NCI-H524 (cell line): ENCODE measurements around the gene PRRT1B.
"Not testable (repeated sequence)": the region's sequence is repeated elsewhere in the genome, so short reads cannot be mapped to it uniquely, and the experiment has no call there.

ENCODE experiments used
- DNase-seq, 2 experiments: peaks; one replicate each; lab custom pipeline; 2025; lab: John Stamatoyannopoulos, UW

Gene PRRT1B

GRCh38 chr9:131550465-131550864 is 5.1 kb downstream of the PRRT1B start:
- not testable (repeated sequence) for DNase-seq

GRCh38 chr9:131552030-131552429 is 6.7 kb downstream of the PRRT1B start:
- DNase-seq: no peak

GRCh38 chr9:131554087-131554842 is 8.9 kb downstream of the PRRT1B start:
- no peak for DNase-seq

GRCh38 chr9:131554843-131555351 is 9.6 kb downstream of the PRRT1B start:
- DNase-seq: no peak

- DNase-seq: no peak
These were observed 10.7 kb downstream of the PRRT1B start for GRCh38 chr9:131555841-131556673.

- DNase-seq: no peak
These were observed 12.7 kb downstream of the PRRT1B start for GRCh38 chr9:131557855-131558548.

- DNase-seq: no peak
These were observed 14.2 kb downstream of the PRRT1B start for GRCh38 chr9:131559421-131560000.

GRCh38 chr9:131562032-131562959 is 17.0 kb downstream of the PRRT1B start:
- no peak for DNase-seq

GRCh38 chr9:131565369-131565768 is 20.0 kb downstream of the PRRT1B start:
- DNase-seq: no peak

- no peak for DNase-seq
These were observed 20.8 kb downstream of the PRRT1B start for GRCh38 chr9:131566158-131566557.

- no peak for DNase-seq
These were observed 22.6 kb downstream of the PRRT1B start for GRCh38 chr9:131567910-131568309.

GRCh38 chr9:131574730-131575640 is 29.7 kb downstream of the PRRT1B start:
- DNase-seq: no peak

GRCh38 chr9:131575946-131576853 is 30.9 kb downstream of the PRRT1B start:
- DNase-seq: no peak

GRCh38 chr9:131577005-131578000 is 32.0 kb downstream of the PRRT1B start:
- DNase-seq: no peak

GRCh38 chr9:131578021-131578420 is 32.7 kb downstream of the PRRT1B start:
- peak in 1 of 2 experiments; percentile 17 for DNase-seq

- no peak for DNase-seq
These were observed 33.6 kb downstream of the PRRT1B start for GRCh38 chr9:131578731-131579504.

GRCh38 chr9:131579789-131580211 is 34.5 kb downstream of the PRRT1B start:
- no peak for DNase-seq
